Endodermal cell (in vitro differentiated cells): ENCODE measurements around the gene ZNF469. TPM values are rescaled to one million over a fixed set of nuclear protein-coding genes. Genes with fewer than 3 reads are reported as not detected.

Source experiments
- DNase-seq: peaks from one replicate; pipeline ENCODE4 v3.0.0-alpha.2; 2017
- H3K27ac ChIP-seq: 2 replicates; pipeline ENCODE4 v1.5.1; 2013; ENCODE audit warnings: mild to moderate bottlenecking, low read depth, low read length, moderate library complexity
- H3K27me3 ChIP-seq: 2 replicates; pipeline ENCODE4 v1.6.1; 2013; ENCODE audit warnings: mild to moderate bottlenecking, low read length, moderate library complexity; ENCODE audit not compliant: insufficient read depth, control insufficient read depth, poor library complexity, severe bottlenecking
- H3K36me3 ChIP-seq: 2 replicates; pipeline ENCODE4 v1.7.0; 2013; ENCODE audit warnings: mild to moderate bottlenecking, low read length, moderate library complexity; ENCODE audit not compliant: control insufficient read depth, insufficient read depth
- H3K4me1 ChIP-seq: one replicate; pipeline ENCODE4 v1.7.0; 2013; ENCODE audit warnings: low read length; ENCODE audit not compliant: control insufficient read depth, insufficient read depth
- H3K4me3 ChIP-seq: 2 replicates; pipeline ENCODE4 v1.5.1; 2013; ENCODE audit warnings: mild to moderate bottlenecking, low read length, moderate library complexity
- H3K9ac ChIP-seq: 2 replicates; pipeline ENCODE4 v1.6.1; 2013; ENCODE audit warnings: mild to moderate bottlenecking, low read length, moderate library complexity; ENCODE audit not compliant: poor library complexity, severe bottlenecking; ENCODE audit errors: extremely low read depth
- H3K9me3 ChIP-seq: 2 replicates; pipeline ENCODE4 v1.6.1; 2013; ENCODE audit warnings: mild to moderate bottlenecking, low read length, moderate library complexity; ENCODE audit not compliant: control insufficient read depth
- H3K27ac Mint-ChIP-seq: 2 replicates; pipeline ENCODE4 v1.8.0; 2020; ENCODE audit warnings: mixed read lengths
- H3K27me3 Mint-ChIP-seq: 2 replicates; pipeline ENCODE4 v1.8.0; 2021; ENCODE audit warnings: mild to moderate bottlenecking, mixed read lengths; ENCODE audit not compliant: insufficient read depth
- H3K36me3 Mint-ChIP-seq: 2 replicates; pipeline ENCODE4 v1.8.0; 2020; ENCODE audit warnings: low read depth, mixed read lengths
- H3K4me1 Mint-ChIP-seq: 2 replicates; pipeline ENCODE4 v1.8.0; 2020; ENCODE audit warnings: mixed read lengths
- H3K4me3 Mint-ChIP-seq: 2 replicates; pipeline ENCODE4 v1.8.0; 2020; ENCODE audit warnings: mild to moderate bottlenecking, moderate library complexity, mixed read lengths
- H3K9me3 Mint-ChIP-seq: 2 replicates; pipeline ENCODE4 v1.8.0; 2020; ENCODE audit warnings: mild to moderate bottlenecking, mixed read lengths
- WGBS, 2 experiments: methylation state at CpG; one replicate each; pipeline versions ENCODE4 v1.1.5 to v1.1.7; 2013; ENCODE audit warnings: missing lambda C conversion rate in 2 of 2, mixed read lengths in 1 of 2; ENCODE audit not compliant: insufficient coverage in 1 of 2, insufficient read length in 1 of 2; 5-methylcytosine and 5-hydroxymethylcytosine counted together
- total RNA-seq, 2 donors: library from RNA; stranded (reverse); fragmentation: NEBNext Ultra II Directional in 1 of 2; extraction: Animal tissue kit (Norgen Biotek cat#: 25700) in 1 of 2; gene quantifications; 2 replicates in 1 of 2; 3 replicates in 1 of 2; pipeline ENCODE4 v1.2.1, GENCODE V29; 2021
- TF ChIP-seq, protein P1 (sequence below): fragments of 200-600 bp; sonication (generic); conservative IDR thresholded peaks from 2 replicates; pipeline ENCODE4 v1.5.0; 2021; ENCODE audit warnings: antibody characterized with exemption, mild to moderate bottlenecking

Gene ZNF469
- total RNA-seq, 2 donors from 2014 or later = 0.68 to 4.7 TPM

DNA sequence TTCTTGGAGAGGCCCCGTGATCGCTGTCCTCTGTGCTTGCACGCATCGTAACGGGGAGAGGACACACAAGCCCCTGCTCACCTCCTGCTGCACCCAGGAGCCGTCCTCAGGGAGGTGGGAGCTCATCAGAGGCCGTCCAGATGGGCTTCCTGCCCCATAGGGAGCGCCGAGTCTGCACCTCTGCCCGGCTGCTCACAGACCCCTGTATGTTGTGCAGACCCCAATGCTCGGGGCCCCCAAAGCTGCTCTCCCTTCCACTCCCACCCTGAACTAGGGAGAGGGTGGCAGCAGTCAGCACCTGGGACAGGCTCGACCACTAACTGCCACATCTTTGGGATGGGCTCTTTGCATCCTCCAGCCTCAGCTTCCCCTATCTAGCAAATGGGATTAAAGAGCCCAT, 4.4 kb upstream of the ZNF469 start:
- TF ChIP-seq, protein P1, sequence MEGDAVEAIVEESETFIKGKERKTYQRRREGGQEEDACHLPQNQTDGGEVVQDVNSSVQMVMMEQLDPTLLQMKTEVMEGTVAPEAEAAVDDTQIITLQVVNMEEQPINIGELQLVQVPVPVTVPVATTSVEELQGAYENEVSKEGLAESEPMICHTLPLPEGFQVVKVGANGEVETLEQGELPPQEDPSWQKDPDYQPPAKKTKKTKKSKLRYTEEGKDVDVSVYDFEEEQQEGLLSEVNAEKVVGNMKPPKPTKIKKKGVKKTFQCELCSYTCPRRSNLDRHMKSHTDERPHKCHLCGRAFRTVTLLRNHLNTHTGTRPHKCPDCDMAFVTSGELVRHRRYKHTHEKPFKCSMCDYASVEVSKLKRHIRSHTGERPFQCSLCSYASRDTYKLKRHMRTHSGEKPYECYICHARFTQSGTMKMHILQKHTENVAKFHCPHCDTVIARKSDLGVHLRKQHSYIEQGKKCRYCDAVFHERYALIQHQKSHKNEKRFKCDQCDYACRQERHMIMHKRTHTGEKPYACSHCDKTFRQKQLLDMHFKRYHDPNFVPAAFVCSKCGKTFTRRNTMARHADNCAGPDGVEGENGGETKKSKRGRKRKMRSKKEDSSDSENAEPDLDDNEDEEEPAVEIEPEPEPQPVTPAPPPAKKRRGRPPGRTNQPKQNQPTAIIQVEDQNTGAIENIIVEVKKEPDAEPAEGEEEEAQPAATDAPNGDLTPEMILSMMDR = no peak
- no peak overlapping the region for H3K9ac ChIP-seq
- Mint-ChIP-seq H3K27me3 (no peaks in the 10 kb centered on the region), H3K4me1 (peaks cover 3% of the 10 kb centered on the region), H3K9me3 (no peaks in the 10 kb centered on the region), H3K36me3 (no peaks in the 10 kb centered on the region), H3K4me3 (no peak overlapping the region), H3K27ac (no peak overlapping the region)
- peaks cover 21% of the 10 kb centered on the region for H3K27me3 ChIP-seq
- H3K27ac ChIP-seq = no peak overlapping the region
- no peak for DNase-seq
- 90 to 98% methylated on average over 7 to 12 of the region's 12 CpGs for WGBS, 2 experiments
- H3K4me1 ChIP-seq = no peaks in the 10 kb centered on the region
- H3K4me3 ChIP-seq = no peak overlapping the region
- no peaks in the 10 kb centered on the region for H3K36me3 ChIP-seq
- no peaks in the 10 kb centered on the region for H3K9me3 ChIP-seq

DNA sequence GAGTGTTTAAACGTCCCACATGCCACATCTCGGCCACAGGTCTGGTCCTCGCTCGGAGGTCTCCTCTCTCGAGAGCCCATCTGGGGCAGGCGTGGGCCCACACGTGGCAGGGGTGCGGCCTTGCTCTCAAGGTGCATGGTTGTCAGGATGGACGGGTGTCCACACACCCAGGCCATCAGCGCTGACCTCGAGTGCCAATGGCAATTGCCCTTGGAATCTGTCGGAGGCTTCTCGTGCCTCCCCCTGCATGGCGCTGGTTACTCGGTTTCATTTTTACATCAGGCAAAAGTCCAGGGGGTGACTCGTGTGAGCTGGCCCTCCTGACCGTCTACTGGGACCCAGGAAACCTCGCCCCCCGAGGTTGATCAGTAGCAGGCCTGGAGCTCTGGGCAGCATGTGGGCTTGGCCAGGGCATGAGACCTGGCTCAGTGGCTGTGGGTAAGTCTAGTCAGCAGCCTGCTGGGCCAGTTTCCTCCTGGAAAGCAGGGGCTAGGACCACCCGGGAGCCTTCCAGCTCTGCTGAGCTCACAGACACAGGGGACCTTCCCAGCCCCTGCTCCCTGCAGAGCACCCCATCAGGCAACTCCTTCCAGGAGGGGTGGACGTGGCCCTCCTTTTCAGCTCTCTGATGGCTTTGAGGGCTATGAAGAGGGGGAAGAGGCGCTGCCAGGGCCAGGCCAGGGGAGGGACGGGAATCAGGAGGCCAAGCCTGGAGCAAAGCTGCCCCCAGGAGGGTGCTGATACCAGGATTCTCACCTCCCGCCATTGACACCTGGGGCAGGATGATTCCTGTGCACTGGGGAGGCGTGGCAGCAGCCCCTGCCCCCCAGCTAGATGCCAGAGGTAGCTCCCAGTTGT, 3.7 kb upstream of the ZNF469 start:
- Histone ChIP-seq H3K36me3 (no peaks in the 10 kb centered on the region), H3K4me3 (no peak overlapping the region), H3K9ac (no peak overlapping the region), H3K9me3 (no peaks in the 10 kb centered on the region), H3K27me3 (peaks cover 27% of the 10 kb centered on the region), H3K4me1 (no peaks in the 10 kb centered on the region), H3K27ac (no peak overlapping the region)
- no peak for DNase-seq
- Mint-ChIP-seq H3K36me3 (no peaks in the 10 kb centered on the region), H3K9me3 (no peaks in the 10 kb centered on the region), H3K4me3 (no peak overlapping the region), H3K27me3 (peaks cover 3% of the 10 kb centered on the region), H3K4me1 (peaks cover 3% of the 10 kb centered on the region), H3K27ac (no peak overlapping the region)
- 87 to 94% methylated on average over 19 to 25 of the region's 25 CpGs for WGBS, 2 experiments
- TF ChIP-seq, protein P1 = no peak

DNA sequence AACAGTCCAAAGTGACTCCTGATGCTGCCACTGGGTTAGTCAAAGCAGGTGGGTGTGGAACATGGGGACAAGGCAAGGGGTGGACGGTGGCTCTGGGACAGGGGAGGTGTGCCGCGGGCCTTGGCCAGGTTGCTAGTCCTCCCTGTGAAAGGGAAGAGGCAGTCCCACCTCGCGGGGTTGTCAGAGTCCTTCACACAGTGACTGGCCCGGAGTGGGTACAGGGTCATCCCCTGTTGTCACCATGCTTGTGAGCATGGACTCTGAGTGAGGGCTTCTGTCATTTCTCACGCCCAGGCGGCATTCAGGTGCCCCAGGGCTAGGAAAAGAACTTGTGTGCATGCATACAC, 3.1 kb upstream of the ZNF469 start:
- no peaks in the 10 kb centered on the region for H3K36me3 Mint-ChIP-seq
- H3K4me1 ChIP-seq = no peaks in the 10 kb centered on the region

More for the DNA sequence above, 3.1 kb upstream of the ZNF469 start:
- Mint-ChIP-seq H3K27ac (no peak overlapping the region), H3K9me3 (no peaks in the 10 kb centered on the region), H3K4me1 (peaks cover 3% of the 10 kb centered on the region), H3K4me3 (no peak overlapping the region), H3K27me3 (peaks cover 9% of the 10 kb centered on the region)
- DNase-seq = no peak
- Histone ChIP-seq H3K9me3 (no peaks in the 10 kb centered on the region), H3K9ac (no peak overlapping the region), H3K4me3 (no peak overlapping the region), H3K36me3 (no peaks in the 10 kb centered on the region), H3K27ac (no peak overlapping the region), H3K27me3 (peaks cover 33% of the 10 kb centered on the region)
- TF ChIP-seq, protein P1 = no peak
- 85 to 93% methylated on average over 6 to 8 of the region's 8 CpGs for WGBS, 2 experiments
